K562 (cell line): ENCODE data around the gene SH3PXD2B. TPM values are rescaled to one million over a fixed set of nuclear protein-coding genes. Genes with fewer than 3 reads are reported as not detected.

ENCODE experiments used
- ATAC-seq: fragments of 200-7000 bp; cut with Tn5 transposase; 3 replicates; pipeline ENCODE4 v1.9.1; 2020; ENCODE audit warnings: moderate library complexity
- BruUV-seq: library from RNA; stranded (reverse); fragments of 400-500 nt; replicated peaks from 2 replicates; lab custom pipeline; 2021; lab: Mats Ljungman, UMichigan
- CTCF ChIA-PET: fragments of 300-600 bp; formaldehyde crosslinking; extraction: SDS; loops from one replicate; lab custom pipeline; 2021; ENCODE audit warnings: low intra/inter-chr PET ratio; lab: Yijun Ruan, JAX
- POLR2A ChIA-PET: fragments of 300-600, 350-650 bp; sonication (Branson Sonifier 250); formaldehyde crosslinking; extraction: SDS; loops from one replicate; lab custom pipeline; 2021; ENCODE audit warnings: antibody characterized with exemption, inconsistent platforms; lab: Yijun Ruan, JAX
- DNase-seq, 4 experiments: peaks; one replicate each; pipeline versions ENCODE4 v3.0.0 to v3.0.0-alpha.2; 2011 to 2018; ENCODE audit warnings: low spot score in 3 of 4, mixed read lengths in 3 of 4; ENCODE audit errors: extremely low read depth in 1 of 4
- FAIRE-seq: peaks from 2 replicates; lab custom pipeline; 2011; peaks lifted over from hg19 to GRCh38; lab: Jason Lieb, UNC
- H2AFZ ChIP-seq: 2 replicates; pipeline ENCODE4 v1.6.0; 2011; ENCODE audit warnings: low read depth, low read length, control low read depth, inconsistent platforms
- H3K27ac ChIP-seq: fragments of 200-600 bp; 3 replicates; pipeline ENCODE4 v1.8.0; 2011; ENCODE audit warnings: low read depth, mild to moderate bottlenecking, control low read depth, inconsistent platforms, low read length, moderate library complexity, mixed read lengths; ENCODE audit errors: extremely low read depth
- H3K27me3 ChIP-seq, 2 experiments: fragments of 300-600 bp in 1 of 2; 2 replicates in 1 of 2; 3 replicates in 1 of 2; pipeline versions ENCODE4 v1.6.0 to v1.8.0; 2011; ENCODE audit warnings: inconsistent platforms in 2 of 2, low read length in 2 of 2, mild to moderate bottlenecking in 1 of 2, mixed read lengths in 1 of 2, moderate library complexity in 1 of 2; ENCODE audit not compliant: control insufficient read depth in 2 of 2, insufficient read depth in 2 of 2
- H3K36me3 ChIP-seq: fragments of 300-600 bp; 3 replicates; pipeline ENCODE4 v1.8.0; 2011; ENCODE audit warnings: mild to moderate bottlenecking, low read length, inconsistent platforms; ENCODE audit not compliant: control insufficient read depth, insufficient read depth
- H3K4me1 ChIP-seq, 2 experiments: fragments of 200-600 bp in 1 of 2; replicated peaks in 1 of 2; 2 replicates in 1 of 2; 3 replicates in 1 of 2; pipeline versions ENCODE4 v1.5.1 to v1.8.0; 2011; ENCODE audit warnings: inconsistent platforms in 2 of 2, low read length in 2 of 2, mild to moderate bottlenecking in 1 of 2, mixed read lengths in 1 of 2, moderate library complexity in 1 of 2; ENCODE audit not compliant: control insufficient read depth in 2 of 2, insufficient read depth in 2 of 2
- H3K4me2 ChIP-seq: 2 replicates; pipeline ENCODE4 v1.6.1; 2011; ENCODE audit warnings: low read length, control low read depth, inconsistent platforms, mixed read lengths; ENCODE audit not compliant: insufficient read depth
- H3K4me3 ChIP-seq: fragments of 200-600 bp; sonication (generic), shearing (Covaris generic); 2 replicates; pipeline ENCODE4 v1.5.1; 2016; ENCODE audit warnings: control low read depth, inconsistent platforms
- H3K79me2 ChIP-seq: fragments of 200-600 bp; 3 replicates; pipeline ENCODE4 v1.8.0; 2011; ENCODE audit warnings: low read length, inconsistent platforms; ENCODE audit not compliant: control insufficient read depth, insufficient read depth
- H3K9ac ChIP-seq, 2 experiments: 2 replicates each; pipeline versions ENCODE4 v1.6.0 to v1.6.1; 2011; ENCODE audit warnings: low read depth in 2 of 2, low read length in 2 of 2, control low read depth in 1 of 2, inconsistent platforms in 1 of 2, mild to moderate bottlenecking in 1 of 2, mixed read lengths in 1 of 2; ENCODE audit not compliant: insufficient read depth in 1 of 2
- H3K9me1 ChIP-seq: one replicate; pipeline ENCODE4 v1.6.0; 2011; ENCODE audit warnings: inconsistent platforms, mild to moderate bottlenecking, low read length, moderate library complexity; ENCODE audit not compliant: control insufficient read depth, insufficient read depth
- H3K9me3 ChIP-seq: replicated peaks from 2 replicates; pipeline ENCODE4 v1.5.1; 2011; ENCODE audit warnings: low read depth, low read length, inconsistent platforms; ENCODE audit not compliant: control insufficient read depth, insufficient read depth
- H4K20me1 ChIP-seq: replicated peaks from 2 replicates; pipeline ENCODE4 v1.6.1; 2011; ENCODE audit warnings: low read length, inconsistent platforms, mixed read lengths; ENCODE audit not compliant: control insufficient read depth, insufficient read depth
- ARHGAP35 ChIP-seq: fragments of 450-650 bp; IDR thresholded peaks from 2 replicates; pipeline ENCODE4 v1.6.1; 2018; ENCODE audit not compliant: partially characterized antibody
- ATF1 ChIP-seq, 2 experiments: fragments of 450-650 bp in 1 of 2; IDR thresholded peaks; 2 replicates each; pipeline ENCODE4 v1.6.1; 2016; ENCODE audit warnings: missing compliant biosample characterization in 1 of 2, missing genetic modification characterization in 1 of 2
- BDP1 ChIP-seq: IDR thresholded peaks from 3 replicates; pipeline ENCODE4 v1.6.1; 2011; ENCODE audit not compliant: insufficient read length, insufficient read depth
- CEBPZ ChIP-seq: fragments of 150-350 bp; IDR thresholded peaks from 2 replicates; pipeline ENCODE4 v1.6.1; 2014; ENCODE audit warnings: low read depth, mild to moderate bottlenecking, low read length, borderline replicate concordance
- CLOCK ChIP-seq: fragments of 250-450 bp; sonication (Bioruptor Pico); IDR thresholded peaks from 2 replicates; pipeline ENCODE4 v1.4.0; 2020; ENCODE audit warnings: mild to moderate bottlenecking, moderate library complexity, borderline replicate concordance
- ZNF507 ChIP-seq: conservative IDR thresholded peaks from 2 replicates; pipeline ENCODE4 v1.6.1; 2017; ENCODE audit warnings: missing genetic modification characterization, missing compliant biosample characterization
- WGBS: fragments of 100-300 bp; shearing (Covaris generic); methylation state at CpG from one replicate; pipeline ENCODE4 v1.1.6; 2016; ENCODE audit warnings: low coverage, mixed read lengths; ENCODE audit not compliant: insufficient coverage; ENCODE audit errors: missing lambda C conversion rate; 5-methylcytosine and 5-hydroxymethylcytosine counted together
- in situ Hi-C: fragments of 300-500 bp; cut with MboI; formaldehyde crosslinking; loops from 4 replicates; pipeline ENCODE4 v1.15.0; 2018; ENCODE audit warnings: inconsistent platforms, mixed read lengths
- intact Hi-C: fragments of 100-400 bp; cut with micrococcal nuclease; formaldehyde crosslinking; loops from 2 replicates; pipeline ENCODE4 v1.14.2; 2022
- polyA plus RNA-seq, 8 experiments: library from polyadenylated mRNA; depleted of rRNA in 4 of 8; stranded (reverse) in 5 of 8; unstranded in 3 of 8; fragments of >200 nt; fragmentation: Nextera tagmentation in 2 of 8; fragmentation: Illumina TruSeq in 1 of 8; extraction: Ambion mirVana in 2 of 8; extraction: Trizol in 1 of 8; gene quantifications; 2 replicates each; pipeline versions ENCODE4 v1.2.1 to v1.2.3, GENCODE V29; 2011 to 2014; ENCODE audit warnings: inconsistent platforms in 1 of 8, missing spikeins in 1 of 8
- total RNA-seq, 7 experiments: library from RNA; depleted of rRNA in 6 of 7; stranded (reverse); fragments of >200 nt in 6 of 7; fragmentation: Illumina TruSeq in 2 of 7; extraction: Trizol in 2 of 7; gene quantifications; 2 replicates each; pipeline versions ENCODE4 v1.2.1 to v1.2.3, GENCODE V29; 2011 to 2021; ENCODE audit warnings: low replicate concordance in 1 of 7

The SH3PXD2B gene
- total and polyA plus RNA-seq, 9 of the 15 experiments (the other 6 are each of a cell fraction or from before 2014, with no cell fraction given), result 0.04 to 0.66 (median 0.19) TPM

GRCh38 chr5:172421020-172421419 is 33.3 kb downstream of the SH3PXD2B start:
- H3K9me3 ChIP-seq, result no peaks in the 10 kb centered on the region
- no peaks in the 10 kb centered on the region for H3K9me1 ChIP-seq
- H3K36me3 ChIP-seq, result no peaks in the 10 kb centered on the region
- FAIRE-seq, result no peak
- ChIA-PET CTCF (no interaction called here), POLR2A (interaction anchor here (0.6 to 1.5 kb wide), 3 partner anchors 18 to 581 kb away, joined by 3 to 4 read pairs (median 3); no protein-coding TSS in a partner anchor)
- H3K9ac ChIP-seq, result no peak overlapping the region
- H3K4me1 ChIP-seq, result no peaks in the 10 kb centered on the region; a peak in 1 of 5 replicates
- DNase-seq, result no peak
- TF ChIP-seq ATF1 (CRISPR knock-in tag; IDR thresholded peaks at IDR 0.05) (no peak), ATF1 (tag; IDR thresholded peaks at IDR 0.05) (0 out of 2 replicates have a peak, but pooled peaks have one; percentile 6), BDP1 (no peak), ZNF507 (tag) (no peak)
- no peaks in the 10 kb centered on the region for H4K20me1 ChIP-seq
- H3K4me3 ChIP-seq, result no peak overlapping the region
- intact Hi-C loops, result no loop called here
- no peak overlapping the region for H2AFZ ChIP-seq
- ATAC-seq, result no peak
- no TSS peak for BruUV-seq
- H3K27me3 ChIP-seq, result peaks cover 6 to 55% of the 10 kb centered on the region in 2 experiments; a peak in 3 of 5 replicates
- no peak overlapping the region for H3K4me2 ChIP-seq
- no peaks in the 10 kb centered on the region for H3K79me2 ChIP-seq
- 0% methylated on average over 6 of the region's 7 CpGs for WGBS
- no peak overlapping the region for H3K27ac ChIP-seq
- in situ Hi-C loops, result no loop called here

- ATAC-seq, result peak; percentile 85
- Histone ChIP-seq H3K27me3 (peaks cover 4 to 54% of the 10 kb centered on the region in 2 experiments; a peak in 2 of 5 replicates), H3K36me3 (no peaks in the 10 kb centered on the region), H3K9me1 (no peaks in the 10 kb centered on the region), H3K4me1 (no peaks in the 10 kb centered on the region; a peak in 1 of 5 replicates), H3K4me2 (no peak overlapping the region), H3K9me3 (no peaks in the 10 kb centered on the region), H3K9ac (no peak overlapping the region), H3K27ac (no peak overlapping the region), H2AFZ (no peak overlapping the region), H3K79me2 (no peaks in the 10 kb centered on the region), H3K4me3 (no peak overlapping the region), H4K20me1 (no peaks in the 10 kb centered on the region)
- intact Hi-C loops (no loop called here), in situ Hi-C loops (no loop called here)
- FAIRE-seq, result no peak
- peak; percentile 30 to 52 (median 36) for DNase-seq
- CTCF ChIA-PET, result interaction anchor here (0.6 kb wide), 1 partner anchor 449 kb away, joined by 3 read pairs; no protein-coding TSS in a partner anchor
- no TSS peak for BruUV-seq
- POLR2A ChIA-PET, result no interaction called here
- 3% methylated on average over 8 of the region's 10 CpGs for WGBS
- peak; percentile 82 for TF ChIP-seq CEBPZ
- no peak for TF ChIP-seq CLOCK (CRISPR knock-in tag)
- TF ChIP-seq ARHGAP35, result no peak
Measured at GRCh38 chr5:172420235-172420939, 33.9 kb downstream of the SH3PXD2B start.
